ENCODE measurements around the gene FBXW8. TPM values are rescaled to one million over a fixed set of nuclear protein-coding genes. Genes with fewer than 3 reads are reported as not detected.

Gene FBXW8
- total RNA-seq, 4 donors from 2014 or later, result 4.2 to 5.6 (median 4.7) TPM

DNA sequence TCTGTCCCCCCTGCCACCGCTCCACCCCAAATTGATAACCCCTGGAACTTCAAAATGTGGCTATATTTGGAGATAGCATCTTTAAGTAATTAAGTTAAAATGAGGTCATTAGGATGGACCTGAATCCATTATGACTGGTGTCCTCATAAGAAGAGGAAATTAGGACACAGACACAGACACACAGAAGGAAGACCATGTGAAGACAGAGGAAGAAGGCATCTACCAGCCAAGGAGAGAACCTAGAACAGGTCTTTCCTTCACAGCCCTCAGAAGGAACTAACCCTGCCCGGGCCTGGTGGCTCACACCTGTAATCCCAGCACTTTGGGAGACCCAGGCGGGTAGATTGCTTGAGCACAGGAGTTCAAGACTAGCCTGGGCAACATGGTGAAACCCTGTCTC lies 25.9 kb upstream of the FBXW8 start:
- Histone ChIP-seq H3K4me3 (no peak overlapping the region), H3K36me3 (no peaks in the 10 kb centered on the region), H3K27me3 (peaks cover 11 to 22% (median 21%) of the 10 kb centered on the region in 3 donors), H3K9me3 (no peaks in the 10 kb centered on the region), H3K27ac (no peak overlapping the region), H3K4me1 (peaks cover 7 to 20% of the 10 kb centered on the region in 2 donors)
- intact Hi-C loops (cut with DNase I; ENCODE audit: low total_unique reads) (loop anchor here (5.0 kb wide), 1 partner anchor 183 kb away; no protein-coding TSS in a partner anchor), in situ Hi-C loops (cut with MboI; ENCODE audit: low sequenced_read_pairs in 4 of 4) (no loop called here)
- TF ChIP-seq, protein P1, sequence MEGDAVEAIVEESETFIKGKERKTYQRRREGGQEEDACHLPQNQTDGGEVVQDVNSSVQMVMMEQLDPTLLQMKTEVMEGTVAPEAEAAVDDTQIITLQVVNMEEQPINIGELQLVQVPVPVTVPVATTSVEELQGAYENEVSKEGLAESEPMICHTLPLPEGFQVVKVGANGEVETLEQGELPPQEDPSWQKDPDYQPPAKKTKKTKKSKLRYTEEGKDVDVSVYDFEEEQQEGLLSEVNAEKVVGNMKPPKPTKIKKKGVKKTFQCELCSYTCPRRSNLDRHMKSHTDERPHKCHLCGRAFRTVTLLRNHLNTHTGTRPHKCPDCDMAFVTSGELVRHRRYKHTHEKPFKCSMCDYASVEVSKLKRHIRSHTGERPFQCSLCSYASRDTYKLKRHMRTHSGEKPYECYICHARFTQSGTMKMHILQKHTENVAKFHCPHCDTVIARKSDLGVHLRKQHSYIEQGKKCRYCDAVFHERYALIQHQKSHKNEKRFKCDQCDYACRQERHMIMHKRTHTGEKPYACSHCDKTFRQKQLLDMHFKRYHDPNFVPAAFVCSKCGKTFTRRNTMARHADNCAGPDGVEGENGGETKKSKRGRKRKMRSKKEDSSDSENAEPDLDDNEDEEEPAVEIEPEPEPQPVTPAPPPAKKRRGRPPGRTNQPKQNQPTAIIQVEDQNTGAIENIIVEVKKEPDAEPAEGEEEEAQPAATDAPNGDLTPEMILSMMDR (IDR thresholded peaks at IDR 0.05 in 4 of 5, conservative IDR thresholded peaks at IDR 0.05 in 1 of 5), result no peak
- no peak for TF ChIP-seq POLR2A (IDR thresholded peaks at IDR 0.05)
- ATAC-seq (no peak), DNase-seq (no peak)

DNA sequence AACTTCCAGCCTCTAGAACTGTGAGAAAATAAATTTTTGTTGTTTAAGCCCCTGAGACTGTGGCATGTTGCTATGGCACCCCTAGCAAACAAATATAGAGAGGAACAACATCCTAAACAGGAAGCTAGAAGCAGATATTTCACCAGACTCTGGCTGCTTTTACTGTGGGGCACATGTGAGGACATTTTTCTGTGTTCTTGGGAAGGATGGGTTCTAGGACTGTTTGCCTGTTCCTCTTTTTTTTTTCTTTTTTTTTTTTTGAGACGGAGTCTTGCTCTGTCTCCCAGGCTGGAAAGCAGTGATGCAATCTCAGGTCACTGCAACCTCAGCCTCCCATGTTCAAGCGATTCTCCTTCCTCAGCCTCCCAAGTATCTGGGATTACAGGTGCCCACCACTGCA lies 25.3 kb upstream of the FBXW8 start:
- DNase-seq (no peak), ATAC-seq (no peak)
- Histone ChIP-seq H3K27ac (no peak overlapping the region), H3K4me1 (peaks cover 7 to 14% of the 10 kb centered on the region in 2 donors), H3K4me3 (no peak overlapping the region), H3K36me3 (no peaks in the 10 kb centered on the region), H3K27me3 (peaks cover 11 to 17% (median 16%) of the 10 kb centered on the region in 3 donors), H3K9me3 (no peaks in the 10 kb centered on the region)
- TF ChIP-seq POLR2A (IDR thresholded peaks at IDR 0.05), result no peak
- TF ChIP-seq, protein P1 (IDR thresholded peaks at IDR 0.05 in 4 of 5, conservative IDR thresholded peaks at IDR 0.05 in 1 of 5), result no peak
- in situ Hi-C loops (cut with MboI; ENCODE audit: low sequenced_read_pairs in 4 of 4) (no loop called here), intact Hi-C loops (cut with DNase I; ENCODE audit: low total_unique reads) (no loop called here)

DNA sequence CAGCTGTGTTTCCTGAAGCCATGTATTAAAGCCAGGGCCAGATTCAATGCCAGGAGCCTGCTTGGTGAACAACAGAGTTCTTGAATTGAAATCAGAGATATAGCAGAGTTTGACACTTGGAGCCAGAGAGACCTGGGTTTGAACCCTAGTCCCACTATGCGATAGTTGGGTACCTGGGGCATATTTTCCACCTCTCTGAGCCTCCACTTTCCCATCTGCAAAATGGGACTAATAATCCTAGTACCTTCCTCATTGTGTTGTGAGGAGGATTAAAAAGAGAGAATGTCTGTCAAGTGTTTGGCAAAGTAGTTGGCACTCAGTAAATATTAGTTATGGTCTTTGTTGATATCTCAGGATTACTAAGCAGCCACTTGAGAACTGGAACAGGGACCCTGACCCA lies 23.5 kb upstream of the FBXW8 start:
- no peak overlapping the region for H3K4me3 ChIP-seq
- no peak overlapping the region for H3K27ac ChIP-seq
- no peak for TF ChIP-seq POLR2A (IDR thresholded peaks at IDR 0.05)
- TF ChIP-seq, protein P1 (IDR thresholded peaks at IDR 0.05 in 4 of 5, conservative IDR thresholded peaks at IDR 0.05 in 1 of 5), result no peak
- H3K4me1 ChIP-seq, result peaks cover 0 to 2% of the 10 kb centered on the region in 2 donors
- no peaks in the 10 kb centered on the region for H3K36me3 ChIP-seq
- in situ Hi-C loops (cut with MboI; ENCODE audit: low sequenced_read_pairs in 4 of 4), result no loop called here
- H3K27me3 ChIP-seq, result peaks cover 2 to 8% (median 6%) of the 10 kb centered on the region in 3 donors
- H3K9me3 ChIP-seq, result no peaks in the 10 kb centered on the region
- DNase-seq (no peak), ATAC-seq (no peak)
- intact Hi-C loops (cut with DNase I; ENCODE audit: low total_unique reads), result no loop called here

DNA sequence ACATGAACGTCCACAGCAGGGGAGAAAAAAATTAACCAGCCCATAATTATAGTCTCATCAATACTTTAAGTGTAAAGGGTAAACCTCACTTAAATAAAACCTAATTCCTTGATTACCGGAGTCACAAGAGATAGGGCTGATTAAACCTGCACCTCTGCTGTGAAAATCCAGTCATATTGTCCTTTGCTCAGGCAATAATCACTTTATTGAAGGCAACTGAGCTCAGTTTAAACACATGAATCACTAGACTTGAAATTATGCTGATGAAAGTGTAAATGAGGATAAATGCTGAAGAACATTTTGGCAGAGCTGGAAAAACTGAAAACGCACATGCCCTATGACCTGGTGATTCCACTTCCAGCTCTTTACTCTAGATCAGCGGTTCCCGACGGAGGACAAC lies 22.9 kb upstream of the FBXW8 start:
- TF ChIP-seq, protein P1 (IDR thresholded peaks at IDR 0.05 in 4 of 5, conservative IDR thresholded peaks at IDR 0.05 in 1 of 5), result no peak
- TF ChIP-seq POLR2A (IDR thresholded peaks at IDR 0.05), result no peak
- in situ Hi-C loops (cut with MboI; ENCODE audit: low sequenced_read_pairs in 4 of 4), result no loop called here
- ATAC-seq, result no peak
- Histone ChIP-seq H3K4me3 (no peak overlapping the region), H3K4me1 (no peaks in the 10 kb centered on the region), H3K27me3 (peaks cover 0 to 6% (median 2%) of the 10 kb centered on the region in 3 donors), H3K36me3 (no peaks in the 10 kb centered on the region), H3K27ac (no peak overlapping the region), H3K9me3 (no peaks in the 10 kb centered on the region)
- intact Hi-C loops (cut with DNase I; ENCODE audit: low total_unique reads), result no loop called here
- DNase-seq, result no peak

DNA sequence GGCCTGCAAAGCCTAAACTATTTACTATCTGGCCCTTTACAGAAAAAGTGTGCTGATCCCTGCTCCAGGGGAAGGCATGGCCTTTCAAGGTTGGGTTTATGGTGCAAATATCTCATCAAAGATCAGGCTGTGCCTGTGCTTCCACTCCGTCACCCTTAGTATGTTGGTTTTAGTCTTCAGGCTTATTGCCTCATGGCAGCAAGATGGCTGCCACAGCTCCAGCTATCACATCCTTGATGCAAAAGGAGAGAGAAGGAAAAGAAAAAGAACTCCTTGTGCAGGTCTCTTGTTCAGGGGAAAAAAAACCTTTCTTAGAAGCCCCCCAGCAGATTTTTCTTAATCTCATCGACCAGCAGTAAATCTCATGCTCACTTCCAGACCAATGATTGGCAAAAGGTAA lies 20.4 kb upstream of the FBXW8 start:
- no peak overlapping the region for H3K27ac ChIP-seq
- ATAC-seq (no peak), DNase-seq (no peak)
- in situ Hi-C loops (cut with MboI; ENCODE audit: low sequenced_read_pairs in 4 of 4), result no loop called here
- no peaks in the 10 kb centered on the region for H3K4me1 ChIP-seq
- intact Hi-C loops (cut with DNase I; ENCODE audit: low total_unique reads), result no loop called here
- no peak overlapping the region for H3K4me3 ChIP-seq
- peaks cover 0 to 4% (median 0%) of the 10 kb centered on the region in 3 donors for H3K27me3 ChIP-seq
- no peaks in the 10 kb centered on the region for H3K9me3 ChIP-seq
- TF ChIP-seq, protein P1 (IDR thresholded peaks at IDR 0.05 in 4 of 5, conservative IDR thresholded peaks at IDR 0.05 in 1 of 5), result no peak
- TF ChIP-seq POLR2A (IDR thresholded peaks at IDR 0.05), result no peak
- no peaks in the 10 kb centered on the region for H3K36me3 ChIP-seq
